Testis (tissue), 3 donors: ENCODE results near the gene SOX3. TPM values are rescaled to one million over a fixed set of nuclear protein-coding genes. Genes with fewer than 3 reads are reported as not detected.

ENCODE experiments used
- DNase-seq: peaks from one replicate; pipeline ENCODE4 v3.0.0-alpha.2; 2019
- H3K27ac ChIP-seq, 2 donors: fragments of 200-600 bp; sonication (generic); one replicate each; pipeline ENCODE4 v1.5.1; 2019
- H3K27me3 ChIP-seq: fragments of 200-600 bp; sonication (generic); one replicate; pipeline ENCODE4 v1.5.1; 2019
- H3K36me3 ChIP-seq: fragments of 200-600 bp; sonication (generic); one replicate; pipeline ENCODE4 v1.5.1; 2017; ENCODE audit warnings: low read depth; ENCODE audit errors: missing control alignments
- H3K4me1 ChIP-seq: fragments of 200-600 bp; sonication (generic); one replicate; pipeline ENCODE4 v1.5.1; 2019
- H3K4me3 ChIP-seq, 2 donors: fragments of 200-600 bp; sonication (generic); one replicate each; pipeline ENCODE4 v1.5.1; 2017 to 2019
- H3K9me3 ChIP-seq: fragments of 200-600 bp; sonication (generic); one replicate; pipeline ENCODE4 v1.5.1; 2017
- POLR2A ChIP-seq: fragments of 450-650 bp; IDR thresholded peaks from one replicate; pipeline ENCODE4 v1.6.1; 2017; ENCODE audit warnings: antibody characterized with exemption, mild to moderate bottlenecking, moderate library complexity
- WGBS, 2 donors: methylation state at CpG; one replicate each; pipeline ENCODE4 v1.1.5; 2018; 5-methylcytosine and 5-hydroxymethylcytosine counted together
- intact Hi-C: fragments of 100-400 bp; cut with DNase I; formaldehyde crosslinking; loops from one replicate; pipeline ENCODE4 v1.15.1; 2023; ENCODE audit warnings: low total_unique reads
- polyA plus RNA-seq: library from polyadenylated mRNA; stranded (reverse); fragments of 350-450 nt; fragmentation: Illumina TruSeq; extraction: RNeasy Lipid Tissue Mini Kit (QIAGEN cat#74804); gene quantifications from one replicate; pipeline ENCODE4 v1.2.3, GENCODE V29; 2014; ENCODE audit warnings: low read depth, low replicate concordance; ENCODE audit not compliant: insufficient read depth
- total RNA-seq, 2 donors: library from RNA; depleted of rRNA; stranded (reverse); fragments of >200 nt; gene quantifications; one replicate each; pipeline ENCODE4 v1.2.3, GENCODE V29; 2016
- TF ChIP-seq, protein P1 (sequence below), 3 experiments: fragments of 450-650 bp in 2 of 3; fragments of 200-600 bp in 1 of 3; sonication (generic) in 1 of 3; IDR thresholded peaks; one replicate each; pipeline ENCODE4 v1.5.1; 2016 to 2019; ENCODE audit warnings: antibody characterized with exemption in 3 of 3, mild to moderate bottlenecking in 2 of 3, moderate library complexity in 1 of 3

Gene SOX3
- total and polyA plus RNA-seq, 3 donors from 2014 or later: 2.9 to 18.0 (median 13.7) TPM

DNA sequence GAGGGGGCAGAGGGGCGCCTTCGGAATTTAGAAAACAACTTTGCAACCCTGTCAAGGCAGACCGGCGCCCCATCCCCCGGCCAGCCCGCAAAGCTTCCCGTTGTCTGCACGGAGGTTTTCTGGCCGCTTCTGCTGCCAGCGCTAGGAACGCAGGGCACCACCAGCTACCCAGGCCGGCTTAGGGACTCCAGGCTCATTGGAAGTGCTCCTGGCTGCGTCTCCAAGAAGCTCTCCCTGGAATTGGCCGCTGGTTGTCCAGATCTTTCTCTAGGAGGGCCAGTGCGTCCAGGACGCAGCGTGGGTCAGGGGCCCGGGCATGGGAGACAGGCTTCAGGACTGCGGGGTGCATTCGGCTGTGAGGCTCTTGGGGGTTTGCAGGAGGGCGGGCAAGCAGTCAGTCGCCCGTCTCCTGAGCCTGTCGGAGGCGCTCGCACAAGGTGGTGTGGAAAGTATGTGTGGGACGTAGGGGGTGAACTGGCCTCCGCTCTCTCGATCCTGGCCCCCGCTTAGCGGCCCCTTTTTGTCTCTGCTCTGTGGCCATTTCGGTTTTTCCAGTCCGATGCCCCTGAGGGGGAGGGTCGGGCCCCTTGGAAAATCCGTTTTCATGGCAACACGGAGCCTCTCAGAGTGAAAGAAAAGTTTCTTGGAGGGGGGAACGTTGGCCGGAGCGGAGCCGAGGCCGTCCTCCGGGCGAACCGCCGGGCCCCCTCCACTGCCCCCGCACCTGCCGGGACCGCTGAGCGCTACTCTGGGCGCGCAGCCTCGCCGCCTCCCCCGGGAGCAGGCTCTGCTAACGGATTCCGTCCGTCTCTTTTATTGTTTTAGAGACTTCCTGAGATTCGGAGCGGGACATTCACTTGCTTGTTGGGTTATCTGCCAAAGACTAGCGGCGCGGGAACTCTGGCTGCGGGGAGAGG is 810 bp upstream of the SOX3 start:
- DNase-seq: no peak
- Histone ChIP-seq H3K9me3 (no peaks in the 10 kb centered on the region), H3K27ac (no peak overlapping the region), H3K36me3 (no peaks in the 10 kb centered on the region), H3K4me3 (peak overlapping the region in 1 of 2 donors; percentile 49), H3K4me1 (no peaks in the 10 kb centered on the region), H3K27me3 (no peaks in the 10 kb centered on the region)
- 0 to 1% methylated on average over 1 to 46 of the region's 63 CpGs for WGBS, 2 donors
- intact Hi-C loops: no loop called here
- TF ChIP-seq, protein P1, sequence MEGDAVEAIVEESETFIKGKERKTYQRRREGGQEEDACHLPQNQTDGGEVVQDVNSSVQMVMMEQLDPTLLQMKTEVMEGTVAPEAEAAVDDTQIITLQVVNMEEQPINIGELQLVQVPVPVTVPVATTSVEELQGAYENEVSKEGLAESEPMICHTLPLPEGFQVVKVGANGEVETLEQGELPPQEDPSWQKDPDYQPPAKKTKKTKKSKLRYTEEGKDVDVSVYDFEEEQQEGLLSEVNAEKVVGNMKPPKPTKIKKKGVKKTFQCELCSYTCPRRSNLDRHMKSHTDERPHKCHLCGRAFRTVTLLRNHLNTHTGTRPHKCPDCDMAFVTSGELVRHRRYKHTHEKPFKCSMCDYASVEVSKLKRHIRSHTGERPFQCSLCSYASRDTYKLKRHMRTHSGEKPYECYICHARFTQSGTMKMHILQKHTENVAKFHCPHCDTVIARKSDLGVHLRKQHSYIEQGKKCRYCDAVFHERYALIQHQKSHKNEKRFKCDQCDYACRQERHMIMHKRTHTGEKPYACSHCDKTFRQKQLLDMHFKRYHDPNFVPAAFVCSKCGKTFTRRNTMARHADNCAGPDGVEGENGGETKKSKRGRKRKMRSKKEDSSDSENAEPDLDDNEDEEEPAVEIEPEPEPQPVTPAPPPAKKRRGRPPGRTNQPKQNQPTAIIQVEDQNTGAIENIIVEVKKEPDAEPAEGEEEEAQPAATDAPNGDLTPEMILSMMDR (IDR thresholded peaks at IDR 0.05): no peak
- TF ChIP-seq POLR2A: no peak

DNA sequence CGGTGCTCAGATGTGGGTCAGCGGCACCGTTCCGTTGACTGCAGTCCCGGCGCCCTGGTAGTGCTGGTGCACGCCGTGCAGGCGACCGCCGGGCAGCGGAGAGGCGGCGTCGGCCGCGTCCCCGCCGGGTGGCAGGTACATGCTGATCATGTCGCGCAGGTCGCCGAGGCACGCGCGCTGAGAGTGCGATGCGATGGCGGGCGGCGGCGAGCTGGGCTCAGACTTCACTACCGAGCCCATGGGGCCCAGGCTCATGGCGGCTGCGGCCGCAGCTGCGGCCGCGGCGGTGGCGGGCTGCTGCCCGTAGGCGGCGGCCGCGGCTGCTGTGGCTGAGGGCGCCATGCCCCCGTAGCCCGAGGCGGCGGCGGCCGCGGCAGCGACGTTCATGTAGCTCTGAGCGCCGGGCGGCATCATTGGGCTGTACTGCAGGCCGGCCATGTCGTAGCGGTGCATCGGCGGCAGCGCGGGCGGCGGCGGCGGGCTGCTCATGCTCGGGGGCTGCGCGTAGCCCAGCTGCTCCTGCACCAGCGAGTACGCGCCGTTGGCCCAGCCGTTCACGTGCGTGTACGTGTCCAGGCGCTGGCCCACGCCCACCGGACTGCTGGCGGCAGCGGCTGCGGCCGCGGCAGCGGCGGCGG is 1.0 kb downstream of the SOX3 start:
- DNase-seq: peak; percentile 56
- Histone ChIP-seq H3K27me3 (no peaks in the 10 kb centered on the region), H3K27ac (no peak overlapping the region), H3K4me1 (no peaks in the 10 kb centered on the region), H3K4me3 (peak overlapping the region; percentile 26 to 49), H3K36me3 (no peaks in the 10 kb centered on the region), H3K9me3 (no peaks in the 10 kb centered on the region)
- TF ChIP-seq, protein P1 (IDR thresholded peaks at IDR 0.05): no peak
- no peak for TF ChIP-seq POLR2A
- WGBS, 2 donors: 1% methylated on average over 28 of the region's 92 CpGs; no CpG with 5 or more reads in 1 of the 2 donors
- intact Hi-C loops: no loop called here

DNA sequence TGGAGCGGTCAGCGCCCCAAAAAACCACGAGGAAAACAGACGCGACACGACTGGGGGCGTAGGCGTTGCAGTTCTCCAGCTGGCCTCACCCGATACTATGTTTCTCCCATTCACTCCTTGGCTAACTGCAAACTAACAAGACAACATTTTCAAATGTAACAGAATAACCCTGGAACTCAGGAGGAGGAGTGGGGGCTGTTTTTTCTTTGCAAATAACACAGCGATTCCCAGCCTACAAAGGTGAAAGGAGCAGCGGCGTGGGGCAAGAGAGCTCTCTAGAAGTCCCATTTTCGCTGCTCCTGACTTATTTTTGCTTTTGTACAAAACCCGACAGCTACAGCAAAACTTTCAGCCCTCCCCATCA is 1.6 kb downstream of the SOX3 start:
- no peak overlapping the region for H3K27ac ChIP-seq
- H3K9me3 ChIP-seq: no peaks in the 10 kb centered on the region
- H3K4me3 ChIP-seq: peak overlapping the region in 1 of 2 donors; percentile 49
- TF ChIP-seq, protein P1 (IDR thresholded peaks at IDR 0.05): no peak
- no peak for TF ChIP-seq POLR2A
- no peaks in the 10 kb centered on the region for H3K4me1 ChIP-seq
- intact Hi-C loops: no loop called here
- no peaks in the 10 kb centered on the region for H3K27me3 ChIP-seq
- 1 to 4% methylated on average over 13 to 14 of the region's 14 CpGs for WGBS, 2 donors
- H3K36me3 ChIP-seq: no peaks in the 10 kb centered on the region
- peak; percentile 41 for DNase-seq

DNA sequence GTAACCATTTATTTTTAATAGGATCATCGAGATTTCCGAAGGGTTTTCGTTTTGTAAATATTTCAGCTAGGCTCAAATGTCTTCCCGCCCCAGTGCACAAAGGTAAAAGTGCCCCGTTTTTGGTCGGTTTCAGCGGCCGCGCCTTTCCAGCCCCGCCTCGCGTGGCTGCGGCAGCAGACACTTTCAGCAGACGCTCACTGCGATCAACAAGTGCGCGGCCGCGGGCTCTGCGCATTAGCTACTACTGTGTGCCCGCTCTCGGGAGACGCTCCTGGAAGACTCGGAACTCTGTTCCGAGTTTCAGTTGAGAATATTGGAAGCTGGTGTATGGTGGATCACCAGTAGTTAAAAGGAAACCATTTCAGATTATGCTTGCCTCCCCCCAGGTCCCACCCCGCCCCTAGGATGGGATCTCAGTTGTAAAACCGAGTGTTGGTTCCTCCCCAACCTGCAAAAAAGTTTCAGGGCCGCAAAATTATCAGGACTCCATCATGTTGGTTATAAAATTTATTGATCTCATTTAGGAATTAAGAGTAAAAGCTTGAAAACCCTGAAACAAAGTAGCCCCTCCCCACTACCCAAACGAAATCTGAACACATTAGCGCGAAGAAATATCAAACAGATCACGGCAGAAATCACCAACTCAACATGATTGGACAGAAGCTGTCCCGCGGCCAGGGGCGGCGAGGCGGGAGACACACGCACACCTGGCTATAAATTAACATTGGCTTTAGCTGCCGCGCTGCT is 2.2 kb downstream of the SOX3 start:
- intact Hi-C loops: no loop called here
- H3K27me3 ChIP-seq: no peaks in the 10 kb centered on the region
- H3K27ac ChIP-seq: no peak overlapping the region
- no peak for DNase-seq
- 2% methylated on average over 8 to 40 of the region's 40 CpGs for WGBS, 2 donors
- TF ChIP-seq, protein P1 (IDR thresholded peaks at IDR 0.05): no peak
- no peak for TF ChIP-seq POLR2A
- H3K4me1 ChIP-seq: no peaks in the 10 kb centered on the region
- H3K36me3 ChIP-seq: no peaks in the 10 kb centered on the region
- H3K9me3 ChIP-seq: no peaks in the 10 kb centered on the region
- H3K4me3 ChIP-seq: peak overlapping the region in 1 of 2 donors; percentile 49
